Type B pancreatic cell (in vitro differentiated cells): ENCODE data around the gene FBLN7. TPM values are rescaled to one million over a fixed set of nuclear protein-coding genes. Genes with fewer than 3 reads are reported as not detected.

Experiments used
- DNase-seq: peaks from one replicate; pipeline ENCODE4 v3.0.0; 2021; ENCODE audit warnings: mixed read lengths; ENCODE audit not compliant: unreplicated experiment; ENCODE audit errors: extremely low spot score
- H3K27ac Mint-ChIP-seq: 2 replicates; pipeline ENCODE4 v1.8.0; 2021; ENCODE audit warnings: mild to moderate bottlenecking, mixed read lengths
- H3K27me3 Mint-ChIP-seq: 2 replicates; pipeline ENCODE4 v1.8.0; 2021; ENCODE audit warnings: mixed read lengths
- H3K36me3 Mint-ChIP-seq: 2 replicates; pipeline ENCODE4 v1.8.0; 2021; ENCODE audit warnings: mixed read lengths
- H3K4me1 Mint-ChIP-seq: one replicate; pipeline ENCODE4 v1.8.0; 2021; ENCODE audit warnings: mixed read lengths; ENCODE audit not compliant: unreplicated experiment
- H3K4me3 Mint-ChIP-seq: 2 replicates; pipeline ENCODE4 v1.8.0; 2021; ENCODE audit warnings: mild to moderate bottlenecking, mixed read lengths
- H3K9me3 Mint-ChIP-seq: 2 replicates; pipeline ENCODE4 v1.8.0; 2021; ENCODE audit warnings: mixed read lengths
- total RNA-seq: library from RNA; stranded (reverse); gene quantifications from 2 replicates; pipeline ENCODE4 v1.2.1, GENCODE V29; 2021; ENCODE audit warnings: low replicate concordance
- TF ChIP-seq, protein P1 (sequence below): fragments of 200-600 bp; sonication (generic); conservative IDR thresholded peaks from 2 replicates; pipeline ENCODE4 v1.5.0; 2021; ENCODE audit warnings: antibody characterized with exemption, mild to moderate bottlenecking

FBLN7 gene
- total RNA-seq, 1 donor from 2014 or later, result 9.5 TPM

DNA sequence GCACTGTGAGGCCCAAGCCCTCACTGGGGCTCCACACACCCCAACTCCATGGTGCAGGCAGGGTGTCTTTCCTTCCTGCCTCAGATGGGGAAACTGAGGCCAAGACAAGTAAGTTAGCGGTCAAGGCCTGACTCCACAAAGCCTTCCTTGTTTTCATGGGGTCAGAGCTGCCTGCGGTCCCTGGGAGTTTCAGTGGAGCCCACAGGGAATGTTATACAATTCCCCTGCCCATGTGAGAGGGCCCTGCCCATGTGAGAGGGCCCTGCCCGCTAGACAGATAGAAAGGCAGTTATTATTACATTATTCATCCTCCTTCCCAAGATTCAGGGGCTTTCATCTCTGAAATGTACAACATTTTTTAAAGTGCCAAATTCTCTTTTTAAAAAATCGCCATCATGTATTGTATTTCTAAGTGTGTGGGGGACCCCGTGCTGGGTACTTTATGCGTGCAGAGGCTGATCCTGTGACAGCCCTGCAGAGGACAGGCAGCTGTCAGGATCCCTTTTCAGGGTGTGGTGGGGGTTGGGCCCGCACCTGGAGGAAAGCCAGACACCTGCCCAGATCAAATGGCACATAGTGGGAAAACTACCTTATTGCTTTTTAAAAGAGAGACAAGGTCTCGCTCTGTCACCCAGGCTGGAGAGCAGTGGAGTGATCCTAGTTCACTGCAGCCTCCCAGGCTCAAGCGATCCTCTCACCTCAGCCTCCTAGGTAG is 23.4 kb downstream of the FBLN7 start:
- Mint-ChIP-seq H3K9me3 (peaks cover 5% of the 10 kb centered on the region), H3K36me3 (peaks cover 3% of the 10 kb centered on the region), H3K27me3 (no peaks in the 10 kb centered on the region), H3K4me1 (peaks cover under 1% of the 10 kb centered on the region), H3K27ac (no peak overlapping the region), H3K4me3 (no peak overlapping the region)
- TF ChIP-seq, protein P1, sequence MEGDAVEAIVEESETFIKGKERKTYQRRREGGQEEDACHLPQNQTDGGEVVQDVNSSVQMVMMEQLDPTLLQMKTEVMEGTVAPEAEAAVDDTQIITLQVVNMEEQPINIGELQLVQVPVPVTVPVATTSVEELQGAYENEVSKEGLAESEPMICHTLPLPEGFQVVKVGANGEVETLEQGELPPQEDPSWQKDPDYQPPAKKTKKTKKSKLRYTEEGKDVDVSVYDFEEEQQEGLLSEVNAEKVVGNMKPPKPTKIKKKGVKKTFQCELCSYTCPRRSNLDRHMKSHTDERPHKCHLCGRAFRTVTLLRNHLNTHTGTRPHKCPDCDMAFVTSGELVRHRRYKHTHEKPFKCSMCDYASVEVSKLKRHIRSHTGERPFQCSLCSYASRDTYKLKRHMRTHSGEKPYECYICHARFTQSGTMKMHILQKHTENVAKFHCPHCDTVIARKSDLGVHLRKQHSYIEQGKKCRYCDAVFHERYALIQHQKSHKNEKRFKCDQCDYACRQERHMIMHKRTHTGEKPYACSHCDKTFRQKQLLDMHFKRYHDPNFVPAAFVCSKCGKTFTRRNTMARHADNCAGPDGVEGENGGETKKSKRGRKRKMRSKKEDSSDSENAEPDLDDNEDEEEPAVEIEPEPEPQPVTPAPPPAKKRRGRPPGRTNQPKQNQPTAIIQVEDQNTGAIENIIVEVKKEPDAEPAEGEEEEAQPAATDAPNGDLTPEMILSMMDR, result no peak
- DNase-seq, result no peak

DNA sequence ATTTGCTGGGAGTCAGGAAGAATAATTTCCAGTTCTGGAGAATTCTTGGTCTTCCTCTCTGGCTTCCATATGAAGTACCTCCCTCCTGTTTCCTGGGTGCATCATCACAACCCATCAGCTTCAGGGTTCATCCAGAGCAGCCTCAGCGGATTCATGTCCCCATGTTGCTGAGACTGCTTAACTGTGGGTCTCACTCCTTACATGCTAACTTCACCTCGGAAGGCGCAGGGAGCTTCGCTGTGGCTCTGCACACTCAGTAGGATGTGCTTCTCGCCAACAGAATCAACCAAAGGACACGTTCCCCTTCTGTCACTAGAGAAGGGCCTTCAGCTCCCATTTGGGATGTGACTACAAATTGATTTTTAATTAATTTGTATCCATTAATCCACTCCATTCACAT is 24.2 kb downstream of the FBLN7 start:
- peaks cover 5% of the 10 kb centered on the region for H3K9me3 Mint-ChIP-seq

DNA sequence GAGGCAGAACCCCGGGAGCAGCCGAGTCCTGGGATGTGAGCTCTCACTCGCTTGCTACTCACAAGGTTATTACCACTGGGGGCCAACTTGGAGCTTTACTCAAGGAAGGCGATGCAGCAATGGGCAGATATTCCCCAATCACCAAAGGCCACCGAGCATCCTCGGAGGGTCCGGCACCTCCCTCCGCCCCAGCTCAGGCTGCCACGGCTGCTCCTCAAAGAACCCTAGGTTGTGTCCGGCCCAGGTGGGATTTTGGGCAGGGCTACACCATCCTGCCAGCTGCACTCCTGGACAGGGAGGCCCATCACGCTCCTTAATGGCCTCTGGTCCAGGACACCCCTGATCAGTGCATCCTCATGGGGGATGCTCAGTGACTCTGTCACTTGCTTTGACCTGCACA is 24.8 kb downstream of the FBLN7 start:
- Mint-ChIP-seq H3K27me3 (no peaks in the 10 kb centered on the region), H3K4me1 (no peaks in the 10 kb centered on the region), H3K27ac (no peak overlapping the region), H3K36me3 (peaks cover 3% of the 10 kb centered on the region), H3K4me3 (no peak overlapping the region), H3K9me3 (peaks cover 5% of the 10 kb centered on the region)
- TF ChIP-seq, protein P1, result no peak
- no peak for DNase-seq

More for the DNA sequence above, 24.2 kb downstream of the FBLN7 start:
- H3K27me3 Mint-ChIP-seq, result no peaks in the 10 kb centered on the region
- TF ChIP-seq, protein P1, result no peak
- H3K36me3 Mint-ChIP-seq, result peaks cover 3% of the 10 kb centered on the region
- H3K4me3 Mint-ChIP-seq, result no peak overlapping the region
- H3K4me1 Mint-ChIP-seq, result no peaks in the 10 kb centered on the region
- no peak overlapping the region for H3K27ac Mint-ChIP-seq
- DNase-seq, result no peak

DNA sequence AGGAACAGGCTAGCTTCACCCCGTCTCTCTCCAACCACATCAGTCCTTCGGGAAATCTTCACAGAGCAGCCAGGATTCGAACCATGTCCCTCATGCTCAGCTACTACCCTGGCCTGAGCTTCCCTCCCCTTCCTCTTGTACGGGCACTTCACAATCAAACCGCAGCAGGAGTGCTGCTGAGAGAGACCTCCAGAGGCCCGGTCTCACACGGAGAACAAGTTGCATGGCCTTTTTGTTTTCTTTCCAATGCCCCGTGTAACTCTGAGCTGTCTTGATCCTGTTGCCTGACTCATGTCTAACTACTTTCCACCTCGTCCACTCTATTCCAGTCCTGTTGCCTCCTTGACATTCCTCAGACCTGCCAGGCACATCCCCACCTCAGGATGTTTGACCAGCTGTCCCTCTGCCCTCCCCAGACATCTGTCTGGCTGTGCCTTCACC is 25.4 kb downstream of the FBLN7 start:
- Mint-ChIP-seq H3K36me3 (peaks cover 3% of the 10 kb centered on the region), H3K9me3 (peaks cover 5% of the 10 kb centered on the region), H3K27ac (no peak overlapping the region), H3K4me1 (no peaks in the 10 kb centered on the region), H3K4me3 (no peak overlapping the region), H3K27me3 (no peaks in the 10 kb centered on the region)
- TF ChIP-seq, protein P1, result no peak
- DNase-seq, result no peak

DNA sequence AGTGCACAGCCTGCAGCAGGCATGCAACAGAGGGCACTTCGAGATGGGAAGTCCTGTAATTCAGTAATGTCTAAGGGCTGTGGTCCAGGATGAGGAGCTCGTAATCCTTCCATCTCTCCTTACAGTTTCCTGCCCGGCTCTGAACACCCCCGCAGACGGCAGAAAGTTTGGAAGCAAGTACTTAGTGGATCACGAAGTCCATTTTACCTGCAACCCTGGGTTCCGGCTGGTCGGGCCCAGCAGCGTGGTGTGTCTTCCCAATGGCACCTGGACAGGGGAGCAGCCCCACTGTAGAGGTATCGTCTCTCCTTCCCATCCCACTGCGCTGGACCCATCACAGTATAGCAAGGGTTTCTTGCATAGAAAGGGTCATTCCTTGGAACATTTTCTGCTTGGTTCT is 26.7 kb downstream of the FBLN7 start:
- Mint-ChIP-seq H3K4me1 (peaks cover 5% of the 10 kb centered on the region), H3K4me3 (no peak overlapping the region), H3K36me3 (peaks cover 3% of the 10 kb centered on the region), H3K9me3 (no peaks in the 10 kb centered on the region), H3K27ac (no peak overlapping the region), H3K27me3 (no peaks in the 10 kb centered on the region)
- TF ChIP-seq, protein P1, result no peak
- no peak for DNase-seq
